ENCODE measurements around the gene LIMA1.

DNA sequence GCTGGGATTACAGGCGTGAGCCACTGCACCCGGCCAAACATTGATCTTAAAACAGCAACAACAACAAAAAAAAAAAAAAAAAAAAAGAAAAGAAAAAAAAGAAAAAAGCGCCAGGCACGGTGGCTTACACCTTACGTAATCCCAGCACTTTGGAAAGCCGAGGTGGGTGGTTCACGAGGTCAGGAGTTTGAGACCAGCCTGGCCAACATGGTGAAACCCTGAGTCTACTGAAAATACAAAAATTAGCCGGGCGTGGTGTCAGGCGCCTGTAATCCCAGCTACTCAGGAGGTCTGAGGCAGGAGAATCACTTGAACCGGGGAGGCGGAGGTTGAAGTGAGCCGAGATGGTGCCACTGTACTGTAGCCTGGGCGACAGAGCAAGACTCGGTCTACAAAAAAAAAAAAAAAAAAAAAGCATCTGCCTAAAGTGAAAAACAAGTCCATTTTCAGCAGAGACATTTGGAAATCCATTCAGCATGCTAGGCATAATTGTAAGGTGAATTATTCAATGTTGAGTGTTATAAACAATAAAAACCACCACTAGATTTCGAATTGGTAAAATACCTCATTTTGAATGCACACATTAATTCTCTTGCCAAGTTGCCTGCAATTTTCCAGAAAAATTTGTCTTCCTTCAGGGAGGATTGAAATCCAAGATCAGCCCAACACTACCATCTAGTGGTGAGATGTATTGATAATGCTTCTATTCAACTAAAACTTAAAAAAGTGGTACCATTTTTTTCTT, 108.2 kb downstream of the LIMA1 start:
- peak; percentile 88 for TF ChIP-seq SMC3 (conservative IDR thresholded peaks at IDR 0.05; ENCODE audit: poor library complexity)
- TF ChIP-seq, protein P1, sequence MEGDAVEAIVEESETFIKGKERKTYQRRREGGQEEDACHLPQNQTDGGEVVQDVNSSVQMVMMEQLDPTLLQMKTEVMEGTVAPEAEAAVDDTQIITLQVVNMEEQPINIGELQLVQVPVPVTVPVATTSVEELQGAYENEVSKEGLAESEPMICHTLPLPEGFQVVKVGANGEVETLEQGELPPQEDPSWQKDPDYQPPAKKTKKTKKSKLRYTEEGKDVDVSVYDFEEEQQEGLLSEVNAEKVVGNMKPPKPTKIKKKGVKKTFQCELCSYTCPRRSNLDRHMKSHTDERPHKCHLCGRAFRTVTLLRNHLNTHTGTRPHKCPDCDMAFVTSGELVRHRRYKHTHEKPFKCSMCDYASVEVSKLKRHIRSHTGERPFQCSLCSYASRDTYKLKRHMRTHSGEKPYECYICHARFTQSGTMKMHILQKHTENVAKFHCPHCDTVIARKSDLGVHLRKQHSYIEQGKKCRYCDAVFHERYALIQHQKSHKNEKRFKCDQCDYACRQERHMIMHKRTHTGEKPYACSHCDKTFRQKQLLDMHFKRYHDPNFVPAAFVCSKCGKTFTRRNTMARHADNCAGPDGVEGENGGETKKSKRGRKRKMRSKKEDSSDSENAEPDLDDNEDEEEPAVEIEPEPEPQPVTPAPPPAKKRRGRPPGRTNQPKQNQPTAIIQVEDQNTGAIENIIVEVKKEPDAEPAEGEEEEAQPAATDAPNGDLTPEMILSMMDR (IDR thresholded peaks at IDR 0.05; ENCODE audit: poor library complexity, severe bottlenecking): peak; percentile 85
- TF ChIP-seq EZH2 (IDR thresholded peaks at IDR 0.05; ENCODE audit: borderline replicate concordance, insufficient read depth, low read length, poor library complexity, severe bottlenecking): no peak
- no peak for TF ChIP-seq MXI1 (conservative IDR thresholded peaks at IDR 0.05; ENCODE audit: poor library complexity, severe bottlenecking)
- TF ChIP-seq, protein P2, sequence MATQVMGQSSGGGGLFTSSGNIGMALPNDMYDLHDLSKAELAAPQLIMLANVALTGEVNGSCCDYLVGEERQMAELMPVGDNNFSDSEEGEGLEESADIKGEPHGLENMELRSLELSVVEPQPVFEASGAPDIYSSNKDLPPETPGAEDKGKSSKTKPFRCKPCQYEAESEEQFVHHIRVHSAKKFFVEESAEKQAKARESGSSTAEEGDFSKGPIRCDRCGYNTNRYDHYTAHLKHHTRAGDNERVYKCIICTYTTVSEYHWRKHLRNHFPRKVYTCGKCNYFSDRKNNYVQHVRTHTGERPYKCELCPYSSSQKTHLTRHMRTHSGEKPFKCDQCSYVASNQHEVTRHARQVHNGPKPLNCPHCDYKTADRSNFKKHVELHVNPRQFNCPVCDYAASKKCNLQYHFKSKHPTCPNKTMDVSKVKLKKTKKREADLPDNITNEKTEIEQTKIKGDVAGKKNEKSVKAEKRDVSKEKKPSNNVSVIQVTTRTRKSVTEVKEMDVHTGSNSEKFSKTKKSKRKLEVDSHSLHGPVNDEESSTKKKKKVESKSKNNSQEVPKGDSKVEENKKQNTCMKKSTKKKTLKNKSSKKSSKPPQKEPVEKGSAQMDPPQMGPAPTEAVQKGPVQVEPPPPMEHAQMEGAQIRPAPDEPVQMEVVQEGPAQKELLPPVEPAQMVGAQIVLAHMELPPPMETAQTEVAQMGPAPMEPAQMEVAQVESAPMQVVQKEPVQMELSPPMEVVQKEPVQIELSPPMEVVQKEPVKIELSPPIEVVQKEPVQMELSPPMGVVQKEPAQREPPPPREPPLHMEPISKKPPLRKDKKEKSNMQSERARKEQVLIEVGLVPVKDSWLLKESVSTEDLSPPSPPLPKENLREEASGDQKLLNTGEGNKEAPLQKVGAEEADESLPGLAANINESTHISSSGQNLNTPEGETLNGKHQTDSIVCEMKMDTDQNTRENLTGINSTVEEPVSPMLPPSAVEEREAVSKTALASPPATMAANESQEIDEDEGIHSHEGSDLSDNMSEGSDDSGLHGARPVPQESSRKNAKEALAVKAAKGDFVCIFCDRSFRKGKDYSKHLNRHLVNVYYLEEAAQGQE (IDR thresholded peaks at IDR 0.05; ENCODE audit: borderline replicate concordance): no peak

All from neural cell (in vitro differentiated cells).